Measurements from ENCODE around the gene MSH4.
"Not testable (repeated sequence)": the region's sequence is repeated elsewhere in the genome, so short reads cannot be mapped to it uniquely, and the experiment has no call there.

The MSH4 gene

DNA sequence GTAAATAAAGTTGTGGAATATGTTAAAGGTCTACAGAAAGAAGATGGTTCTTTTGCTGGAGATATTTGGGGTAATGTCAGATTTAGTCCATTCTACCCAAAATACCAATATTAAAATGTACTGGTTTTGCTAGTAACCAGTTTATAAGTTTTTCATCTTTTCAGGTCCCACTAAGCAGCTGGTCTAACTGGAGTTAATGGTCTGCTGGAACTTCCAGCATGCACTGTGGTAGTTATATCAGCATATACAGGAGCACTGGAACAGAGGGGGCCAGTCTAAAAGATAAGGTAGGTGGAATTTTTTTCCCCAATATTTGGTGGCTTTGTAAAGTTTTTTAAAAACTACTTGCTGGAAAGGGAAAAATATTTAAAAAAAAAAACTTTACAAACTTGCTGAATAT is 6.7 kb upstream of the MSH4 start:
- DNase-seq (ENCODE audit: low read depth), result no peak
- peak overlapping the region; percentile 98 for H3K4me3 ChIP-seq (ENCODE audit: low read depth, low read length)
- TF ChIP-seq, protein P1, sequence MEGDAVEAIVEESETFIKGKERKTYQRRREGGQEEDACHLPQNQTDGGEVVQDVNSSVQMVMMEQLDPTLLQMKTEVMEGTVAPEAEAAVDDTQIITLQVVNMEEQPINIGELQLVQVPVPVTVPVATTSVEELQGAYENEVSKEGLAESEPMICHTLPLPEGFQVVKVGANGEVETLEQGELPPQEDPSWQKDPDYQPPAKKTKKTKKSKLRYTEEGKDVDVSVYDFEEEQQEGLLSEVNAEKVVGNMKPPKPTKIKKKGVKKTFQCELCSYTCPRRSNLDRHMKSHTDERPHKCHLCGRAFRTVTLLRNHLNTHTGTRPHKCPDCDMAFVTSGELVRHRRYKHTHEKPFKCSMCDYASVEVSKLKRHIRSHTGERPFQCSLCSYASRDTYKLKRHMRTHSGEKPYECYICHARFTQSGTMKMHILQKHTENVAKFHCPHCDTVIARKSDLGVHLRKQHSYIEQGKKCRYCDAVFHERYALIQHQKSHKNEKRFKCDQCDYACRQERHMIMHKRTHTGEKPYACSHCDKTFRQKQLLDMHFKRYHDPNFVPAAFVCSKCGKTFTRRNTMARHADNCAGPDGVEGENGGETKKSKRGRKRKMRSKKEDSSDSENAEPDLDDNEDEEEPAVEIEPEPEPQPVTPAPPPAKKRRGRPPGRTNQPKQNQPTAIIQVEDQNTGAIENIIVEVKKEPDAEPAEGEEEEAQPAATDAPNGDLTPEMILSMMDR (IDR thresholded peaks at IDR 0.05; ENCODE audit: insufficient read depth, low read depth, low read length, missing control alignments), result no peak

DNA sequence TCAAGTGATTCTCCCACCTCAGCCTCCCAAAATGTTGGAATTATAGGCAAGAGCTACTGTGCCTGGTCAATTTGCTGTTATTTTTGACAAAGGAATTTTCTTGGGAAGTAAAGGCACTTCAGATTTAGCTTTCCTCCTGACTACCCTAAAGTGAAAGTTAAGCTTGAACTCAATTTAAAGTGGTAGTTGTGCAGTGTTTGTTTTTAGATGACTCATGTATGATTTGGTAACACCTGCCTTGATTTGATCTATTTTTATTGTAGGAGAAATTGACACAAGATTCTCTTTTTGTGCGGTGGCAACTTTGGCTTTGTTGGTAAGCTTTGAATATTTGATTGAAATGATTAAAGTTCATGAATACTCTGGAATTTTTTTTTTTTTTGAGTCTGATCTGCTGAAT is 5.7 kb upstream of the MSH4 start:
- TF ChIP-seq, protein P1 (IDR thresholded peaks at IDR 0.05; ENCODE audit: insufficient read depth, low read depth, low read length, missing control alignments), result no peak
- H3K4me3 ChIP-seq (ENCODE audit: low read depth, low read length), result peak overlapping the region; percentile 98
- DNase-seq (ENCODE audit: low read depth), result no peak

DNA sequence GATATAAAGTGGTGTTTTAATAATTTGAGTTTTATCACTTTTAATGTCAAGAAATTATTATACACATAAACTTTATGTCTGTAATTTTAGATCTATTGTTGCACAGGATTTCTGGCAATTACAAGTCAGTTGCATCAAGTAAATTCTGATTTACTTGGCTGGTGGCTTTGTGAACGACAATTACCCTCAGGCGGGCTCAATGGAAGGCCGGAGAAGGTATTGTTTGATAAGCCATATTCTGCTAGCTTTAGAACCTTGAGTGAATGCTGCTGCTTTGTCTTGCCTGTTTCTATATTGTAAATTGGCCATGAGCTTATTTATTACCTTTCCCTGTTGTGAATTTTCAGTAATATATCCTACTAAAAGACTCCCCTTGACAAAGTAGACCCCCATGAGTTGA is 4.6 kb upstream of the MSH4 start:
- TF ChIP-seq, protein P1 (IDR thresholded peaks at IDR 0.05; ENCODE audit: insufficient read depth, low read depth, low read length, missing control alignments), result no peak
- DNase-seq (ENCODE audit: low read depth), result no peak
- H3K4me3 ChIP-seq (ENCODE audit: low read depth, low read length), result no peak overlapping the region

DNA sequence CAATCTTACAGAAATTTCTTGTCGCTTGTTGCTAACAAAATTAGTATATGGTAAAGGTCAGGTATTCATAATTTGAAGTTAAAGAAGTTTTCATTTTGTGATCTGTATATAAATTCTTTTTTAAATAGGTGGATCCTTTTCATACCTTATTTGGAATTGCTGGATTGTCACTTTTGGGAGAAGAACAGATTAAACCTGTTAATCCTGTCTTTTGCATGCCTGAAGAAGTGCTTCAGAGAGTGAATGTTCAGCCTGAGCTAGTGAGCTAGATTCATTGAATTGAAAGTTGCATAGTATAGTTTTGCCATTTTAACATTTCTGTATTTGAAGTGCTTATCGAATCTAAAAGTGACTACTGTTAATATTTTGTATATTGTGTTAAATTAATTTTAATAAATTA is 2.3 kb upstream of the MSH4 start:
- DNase-seq (ENCODE audit: low read depth), result no peak

DNA sequence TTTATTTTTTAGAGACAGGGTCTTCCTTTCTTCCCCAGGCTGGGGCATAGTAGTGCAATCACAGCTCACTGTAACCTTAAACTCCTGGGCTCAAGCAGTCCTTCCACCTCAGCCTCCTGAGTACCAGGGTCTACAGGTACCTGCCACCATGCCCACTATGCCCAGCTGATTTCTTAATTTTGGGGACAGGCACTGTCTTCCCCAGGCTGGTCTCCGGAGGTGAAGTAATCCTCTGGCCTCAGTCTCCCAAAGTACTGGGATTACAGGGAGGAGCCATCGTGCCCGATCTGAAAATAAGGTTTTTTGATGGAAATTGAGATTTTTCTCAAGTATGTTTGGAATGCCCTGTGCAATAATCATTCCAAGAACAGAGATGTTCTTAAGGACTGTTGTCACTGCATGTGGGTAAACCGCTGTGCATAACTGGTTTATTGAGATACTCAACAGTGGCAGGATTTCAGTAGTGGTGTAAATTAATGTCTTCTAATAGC is 934 bp upstream of the MSH4 start:
- peak; percentile 40 for DNase-seq (ENCODE audit: low read depth)
- TF ChIP-seq, protein P1 (IDR thresholded peaks at IDR 0.05; ENCODE audit: insufficient read depth, low read depth, low read length, missing control alignments), result no peak

More for the DNA sequence above, 2.3 kb upstream of the MSH4 start:
- no peak overlapping the region for H3K4me3 ChIP-seq (ENCODE audit: low read depth, low read length)
- TF ChIP-seq, protein P1 (IDR thresholded peaks at IDR 0.05; ENCODE audit: insufficient read depth, low read depth, low read length, missing control alignments), result no peak

DNA sequence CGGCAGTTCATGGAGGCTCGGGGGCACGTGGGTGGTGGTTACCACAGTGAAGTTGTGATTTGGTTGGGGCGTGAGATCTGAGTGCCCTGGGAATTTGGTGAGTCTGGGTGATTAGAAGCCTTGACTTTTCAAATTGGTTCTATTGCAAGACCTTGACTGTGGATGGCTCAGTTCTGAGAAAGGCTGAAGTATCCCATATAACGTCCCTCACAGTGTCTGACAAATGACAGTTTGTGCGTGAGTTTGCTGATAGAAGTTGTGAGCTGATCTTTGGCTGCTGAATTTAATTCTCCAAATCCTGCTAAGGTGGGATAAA is 549 bp downstream of the MSH4 start:
- no peak for DNase-seq (ENCODE audit: low read depth)
- TF ChIP-seq, protein P1 (IDR thresholded peaks at IDR 0.05; ENCODE audit: insufficient read depth, low read depth, low read length, missing control alignments), result no peak
- H3K4me3 ChIP-seq (ENCODE audit: low read depth, low read length), result no peak overlapping the region

More for the DNA sequence above, 934 bp upstream of the MSH4 start:
- no peak overlapping the region for H3K4me3 ChIP-seq (ENCODE audit: low read depth, low read length)

DNA sequence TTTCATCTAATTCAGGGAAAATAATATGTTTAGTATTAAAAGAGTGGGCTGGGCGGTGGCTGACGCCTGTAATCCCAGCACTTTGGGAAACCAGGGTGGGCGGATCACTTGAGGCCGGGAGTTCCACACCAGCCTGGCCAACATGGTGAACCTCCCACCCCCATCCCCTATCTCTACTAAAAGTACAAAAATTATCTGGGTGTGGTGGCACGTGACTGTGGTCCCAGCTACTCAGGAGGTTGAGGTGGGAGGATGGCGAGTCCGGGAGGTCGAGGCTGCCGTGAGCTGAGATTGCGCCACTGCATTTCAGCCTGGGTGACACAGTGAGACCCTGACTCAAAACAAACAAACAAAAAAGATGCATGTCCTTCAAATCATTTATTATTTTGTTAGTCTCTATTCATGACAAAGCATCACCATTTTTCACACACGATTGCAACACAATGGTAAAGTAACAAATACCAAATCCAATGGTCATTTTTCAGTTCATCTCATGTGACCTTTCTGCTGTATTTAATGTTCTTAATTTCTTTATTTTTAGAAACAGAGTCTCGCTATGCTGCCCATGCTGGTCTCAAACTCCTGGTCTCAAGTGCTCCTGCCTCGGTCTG is 1.0 kb downstream of the MSH4 start:
- TF ChIP-seq, protein P1 (IDR thresholded peaks at IDR 0.05; ENCODE audit: insufficient read depth, low read depth, low read length, missing control alignments), result no peak
- no peak overlapping the region for H3K4me3 ChIP-seq (ENCODE audit: low read depth, low read length)
- no peak for DNase-seq (ENCODE audit: low read depth)

DNA sequence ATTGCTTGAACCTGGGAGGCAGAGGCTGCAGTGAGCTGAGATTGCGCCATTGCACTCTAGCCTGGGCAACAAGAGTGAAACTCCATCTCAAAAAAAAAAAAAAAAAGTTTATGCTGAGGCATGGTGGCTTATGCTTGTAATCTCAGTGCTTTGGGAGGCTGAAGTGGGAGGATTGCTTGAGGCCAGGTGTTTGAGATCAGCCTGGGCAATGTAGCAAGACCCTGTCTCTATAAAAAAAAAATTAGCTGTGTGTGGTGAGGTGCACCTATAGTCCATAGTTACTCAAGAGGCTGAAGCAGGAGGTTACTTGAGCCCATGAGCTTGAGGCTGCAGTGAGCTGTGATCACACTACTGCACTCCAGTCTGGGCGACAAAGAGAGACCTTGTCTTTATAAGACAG is 4.8 kb downstream of the MSH4 start:
- not testable (repeated sequence) for H3K4me3 ChIP-seq (ENCODE audit: low read depth, low read length); DNase-seq (ENCODE audit: low read depth)
